ENCODE results near the gene JMJD8.

JMJD8 gene

GRCh38 chr16:685967-686366 lies 1.8 kb upstream of the JMJD8 start (continued):
- TF ChIP-seq, protein P1, sequence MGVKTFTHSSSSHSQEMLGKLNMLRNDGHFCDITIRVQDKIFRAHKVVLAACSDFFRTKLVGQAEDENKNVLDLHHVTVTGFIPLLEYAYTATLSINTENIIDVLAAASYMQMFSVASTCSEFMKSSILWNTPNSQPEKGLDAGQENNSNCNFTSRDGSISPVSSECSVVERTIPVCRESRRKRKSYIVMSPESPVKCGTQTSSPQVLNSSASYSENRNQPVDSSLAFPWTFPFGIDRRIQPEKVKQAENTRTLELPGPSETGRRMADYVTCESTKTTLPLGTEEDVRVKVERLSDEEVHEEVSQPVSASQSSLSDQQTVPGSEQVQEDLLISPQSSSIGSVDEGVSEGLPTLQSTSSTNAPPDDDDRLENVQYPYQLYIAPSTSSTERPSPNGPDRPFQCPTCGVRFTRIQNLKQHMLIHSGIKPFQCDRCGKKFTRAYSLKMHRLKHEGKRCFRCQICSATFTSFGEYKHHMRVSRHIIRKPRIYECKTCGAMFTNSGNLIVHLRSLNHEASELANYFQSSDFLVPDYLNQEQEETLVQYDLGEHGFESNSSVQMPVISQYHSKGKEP (tag by site-specific recombination; IDR thresholded peaks at IDR 0.05): peak; percentile 76
- no peak for TF ChIP-seq ZNF501 (tag by site-specific recombination; IDR thresholded peaks at IDR 0.05)
- 0 out of 2 replicates have a peak, but pooled peaks have one; percentile 14 for TF ChIP-seq ZXDB (tag by site-specific recombination; IDR thresholded peaks at IDR 0.05)
- TF ChIP-seq ZNF707 (tag by site-specific recombination; IDR thresholded peaks at IDR 0.05): no peak
- TF ChIP-seq, protein P2, sequence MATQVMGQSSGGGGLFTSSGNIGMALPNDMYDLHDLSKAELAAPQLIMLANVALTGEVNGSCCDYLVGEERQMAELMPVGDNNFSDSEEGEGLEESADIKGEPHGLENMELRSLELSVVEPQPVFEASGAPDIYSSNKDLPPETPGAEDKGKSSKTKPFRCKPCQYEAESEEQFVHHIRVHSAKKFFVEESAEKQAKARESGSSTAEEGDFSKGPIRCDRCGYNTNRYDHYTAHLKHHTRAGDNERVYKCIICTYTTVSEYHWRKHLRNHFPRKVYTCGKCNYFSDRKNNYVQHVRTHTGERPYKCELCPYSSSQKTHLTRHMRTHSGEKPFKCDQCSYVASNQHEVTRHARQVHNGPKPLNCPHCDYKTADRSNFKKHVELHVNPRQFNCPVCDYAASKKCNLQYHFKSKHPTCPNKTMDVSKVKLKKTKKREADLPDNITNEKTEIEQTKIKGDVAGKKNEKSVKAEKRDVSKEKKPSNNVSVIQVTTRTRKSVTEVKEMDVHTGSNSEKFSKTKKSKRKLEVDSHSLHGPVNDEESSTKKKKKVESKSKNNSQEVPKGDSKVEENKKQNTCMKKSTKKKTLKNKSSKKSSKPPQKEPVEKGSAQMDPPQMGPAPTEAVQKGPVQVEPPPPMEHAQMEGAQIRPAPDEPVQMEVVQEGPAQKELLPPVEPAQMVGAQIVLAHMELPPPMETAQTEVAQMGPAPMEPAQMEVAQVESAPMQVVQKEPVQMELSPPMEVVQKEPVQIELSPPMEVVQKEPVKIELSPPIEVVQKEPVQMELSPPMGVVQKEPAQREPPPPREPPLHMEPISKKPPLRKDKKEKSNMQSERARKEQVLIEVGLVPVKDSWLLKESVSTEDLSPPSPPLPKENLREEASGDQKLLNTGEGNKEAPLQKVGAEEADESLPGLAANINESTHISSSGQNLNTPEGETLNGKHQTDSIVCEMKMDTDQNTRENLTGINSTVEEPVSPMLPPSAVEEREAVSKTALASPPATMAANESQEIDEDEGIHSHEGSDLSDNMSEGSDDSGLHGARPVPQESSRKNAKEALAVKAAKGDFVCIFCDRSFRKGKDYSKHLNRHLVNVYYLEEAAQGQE (tag by site-specific recombination; IDR thresholded peaks at IDR 0.05): no peak
- TF ChIP-seq ZNF76 (tag by site-specific recombination; IDR thresholded peaks at IDR 0.05; ENCODE audit: borderline replicate concordance, low read depth): 0 out of 2 replicates have a peak, but pooled peaks have one; percentile 38
- peak; percentile 87 for TF ChIP-seq HIC1 (tag by site-specific recombination; IDR thresholded peaks at IDR 0.05)
- TF ChIP-seq BCL11B (tag by site-specific recombination; IDR thresholded peaks at IDR 0.05; ENCODE audit: low read depth): 0 out of 2 replicates have a peak, but pooled peaks have one; percentile 32
- TF ChIP-seq, protein P3, sequence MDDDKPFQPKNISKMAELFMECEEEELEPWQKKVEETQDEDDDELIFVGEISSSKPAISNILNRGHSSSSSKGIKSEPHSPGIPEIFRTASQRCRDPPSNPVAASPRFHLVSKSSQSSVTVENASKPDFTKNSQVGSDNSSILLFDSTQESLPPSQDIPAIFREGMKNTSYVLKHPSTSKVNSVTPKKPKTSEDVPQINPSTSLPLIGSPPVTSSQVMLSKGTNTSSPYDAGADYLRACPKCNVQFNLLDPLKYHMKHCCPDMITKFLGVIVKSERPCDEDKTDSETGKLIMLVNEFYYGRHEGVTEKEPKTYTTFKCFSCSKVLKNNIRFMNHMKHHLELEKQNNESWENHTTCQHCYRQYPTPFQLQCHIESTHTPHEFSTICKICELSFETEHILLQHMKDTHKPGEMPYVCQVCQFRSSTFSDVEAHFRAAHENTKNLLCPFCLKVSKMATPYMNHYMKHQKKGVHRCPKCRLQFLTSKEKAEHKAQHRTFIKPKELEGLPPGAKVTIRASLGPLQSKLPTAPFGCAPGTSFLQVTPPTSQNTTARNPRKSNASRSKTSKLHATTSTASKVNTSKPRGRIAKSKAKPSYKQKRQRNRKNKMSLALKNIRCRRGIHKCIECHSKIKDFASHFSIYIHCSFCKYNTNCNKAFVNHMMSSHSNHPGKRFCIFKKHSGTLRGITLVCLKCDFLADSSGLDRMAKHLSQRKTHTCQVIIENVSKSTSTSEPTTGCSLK (tag by site-specific recombination; IDR thresholded peaks at IDR 0.05): no peak
- TF ChIP-seq, protein P4, sequence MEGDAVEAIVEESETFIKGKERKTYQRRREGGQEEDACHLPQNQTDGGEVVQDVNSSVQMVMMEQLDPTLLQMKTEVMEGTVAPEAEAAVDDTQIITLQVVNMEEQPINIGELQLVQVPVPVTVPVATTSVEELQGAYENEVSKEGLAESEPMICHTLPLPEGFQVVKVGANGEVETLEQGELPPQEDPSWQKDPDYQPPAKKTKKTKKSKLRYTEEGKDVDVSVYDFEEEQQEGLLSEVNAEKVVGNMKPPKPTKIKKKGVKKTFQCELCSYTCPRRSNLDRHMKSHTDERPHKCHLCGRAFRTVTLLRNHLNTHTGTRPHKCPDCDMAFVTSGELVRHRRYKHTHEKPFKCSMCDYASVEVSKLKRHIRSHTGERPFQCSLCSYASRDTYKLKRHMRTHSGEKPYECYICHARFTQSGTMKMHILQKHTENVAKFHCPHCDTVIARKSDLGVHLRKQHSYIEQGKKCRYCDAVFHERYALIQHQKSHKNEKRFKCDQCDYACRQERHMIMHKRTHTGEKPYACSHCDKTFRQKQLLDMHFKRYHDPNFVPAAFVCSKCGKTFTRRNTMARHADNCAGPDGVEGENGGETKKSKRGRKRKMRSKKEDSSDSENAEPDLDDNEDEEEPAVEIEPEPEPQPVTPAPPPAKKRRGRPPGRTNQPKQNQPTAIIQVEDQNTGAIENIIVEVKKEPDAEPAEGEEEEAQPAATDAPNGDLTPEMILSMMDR (tag by site-specific recombination; IDR thresholded peaks at IDR 0.05): peak; percentile 73

DNA sequence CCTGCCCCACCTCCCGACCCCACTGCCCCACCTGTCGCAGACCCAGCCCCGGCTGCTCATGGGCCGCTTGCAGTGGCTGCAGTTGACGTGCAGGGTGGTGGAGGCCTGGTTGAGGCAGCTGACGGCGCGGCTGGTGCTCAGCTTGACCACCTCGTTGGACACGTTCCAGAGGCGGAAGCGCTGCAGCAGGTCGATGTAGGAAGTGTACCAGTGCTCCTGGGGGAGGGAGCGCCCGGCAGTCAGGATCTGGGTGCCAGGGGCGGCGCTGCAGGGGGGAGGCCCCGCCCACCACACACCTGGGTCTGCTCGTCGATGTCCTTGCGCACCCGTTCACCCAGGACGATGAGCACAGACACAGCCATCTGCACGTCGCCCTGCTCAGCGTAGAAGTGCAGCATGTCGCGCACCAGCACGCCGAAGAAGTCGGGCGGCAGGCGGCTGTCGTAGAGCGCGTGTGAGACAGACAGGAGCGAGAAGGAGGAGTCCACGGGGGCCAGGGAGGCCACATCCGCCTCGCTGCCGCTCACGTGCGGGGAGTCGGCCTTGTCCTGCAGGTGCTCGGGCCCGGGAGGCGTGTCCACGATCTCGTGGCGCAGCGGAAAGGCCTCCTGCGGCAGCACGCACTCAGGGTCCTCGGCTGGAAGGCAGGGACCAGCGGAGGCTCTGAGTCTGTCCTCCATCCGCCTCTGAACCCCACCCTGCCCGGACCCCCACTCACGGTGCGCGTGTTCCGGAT lies 995 bp upstream of the JMJD8 start:
- Histone ChIP-seq H3K4me3 (ENCODE audit: low read depth, low read length) (no peak overlapping the region), H3K9me3 (ENCODE audit: control insufficient read depth, insufficient read depth, low read depth, low read length) (no peaks in the 10 kb centered on the region), H3K27ac (ENCODE audit: extremely low read depth, low read depth, low read length) (no peak overlapping the region; the same call in 1 of the 2 replicates), H3K36me3 (ENCODE audit: control insufficient read depth in 2 of 2, insufficient read depth in 1 of 2, low read length in 2 of 2) (peaks cover 3 to 72% of the 10 kb centered on the region in 2 experiments; a peak in 1 of 3 replicates), H3K4me1 (ENCODE audit: control insufficient read depth, insufficient read depth, low read length) (peaks cover 9% of the 10 kb centered on the region; the same call in 1 of the 2 replicates)
- ChIA-PET POLR2A (interaction anchor here (1.0 to 1.4 kb wide), 7 partner anchors 10 to 450 kb away, joined by 3 to 9 read pairs (median 4); partner anchors contain the start of genes CCDC78, FAM234A, HAGHL and RHBDL1), CTCF (interaction anchor here (1.8 kb wide), 1 partner anchor 27 kb away, joined by 3 read pairs; no protein-coding TSS in a partner anchor)
- TF ChIP-seq ZBTB1 (tag by site-specific recombination; IDR thresholded peaks at IDR 0.05): no peak
- peak; percentile 37; the same call in 1 of the 2 replicates for TF ChIP-seq SCRT1 (tag by site-specific recombination; IDR thresholded peaks at IDR 0.05; ENCODE audit: borderline replicate concordance)
- TF ChIP-seq, protein P5, sequence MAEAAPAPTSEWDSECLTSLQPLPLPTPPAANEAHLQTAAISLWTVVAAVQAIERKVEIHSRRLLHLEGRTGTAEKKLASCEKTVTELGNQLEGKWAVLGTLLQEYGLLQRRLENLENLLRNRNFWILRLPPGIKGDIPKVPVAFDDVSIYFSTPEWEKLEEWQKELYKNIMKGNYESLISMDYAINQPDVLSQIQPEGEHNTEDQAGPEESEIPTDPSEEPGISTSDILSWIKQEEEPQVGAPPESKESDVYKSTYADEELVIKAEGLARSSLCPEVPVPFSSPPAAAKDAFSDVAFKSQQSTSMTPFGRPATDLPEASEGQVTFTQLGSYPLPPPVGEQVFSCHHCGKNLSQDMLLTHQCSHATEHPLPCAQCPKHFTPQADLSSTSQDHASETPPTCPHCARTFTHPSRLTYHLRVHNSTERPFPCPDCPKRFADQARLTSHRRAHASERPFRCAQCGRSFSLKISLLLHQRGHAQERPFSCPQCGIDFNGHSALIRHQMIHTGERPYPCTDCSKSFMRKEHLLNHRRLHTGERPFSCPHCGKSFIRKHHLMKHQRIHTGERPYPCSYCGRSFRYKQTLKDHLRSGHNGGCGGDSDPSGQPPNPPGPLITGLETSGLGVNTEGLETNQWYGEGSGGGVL (tag by site-specific recombination; IDR thresholded peaks at IDR 0.05): 0 out of 2 replicates have a peak, but pooled peaks have one; percentile 9
- peak; percentile 29; the same call in 1 of the 2 replicates for TF ChIP-seq ZNF600 (tag by site-specific recombination; IDR thresholded peaks at IDR 0.05)
- TF ChIP-seq, protein P6, sequence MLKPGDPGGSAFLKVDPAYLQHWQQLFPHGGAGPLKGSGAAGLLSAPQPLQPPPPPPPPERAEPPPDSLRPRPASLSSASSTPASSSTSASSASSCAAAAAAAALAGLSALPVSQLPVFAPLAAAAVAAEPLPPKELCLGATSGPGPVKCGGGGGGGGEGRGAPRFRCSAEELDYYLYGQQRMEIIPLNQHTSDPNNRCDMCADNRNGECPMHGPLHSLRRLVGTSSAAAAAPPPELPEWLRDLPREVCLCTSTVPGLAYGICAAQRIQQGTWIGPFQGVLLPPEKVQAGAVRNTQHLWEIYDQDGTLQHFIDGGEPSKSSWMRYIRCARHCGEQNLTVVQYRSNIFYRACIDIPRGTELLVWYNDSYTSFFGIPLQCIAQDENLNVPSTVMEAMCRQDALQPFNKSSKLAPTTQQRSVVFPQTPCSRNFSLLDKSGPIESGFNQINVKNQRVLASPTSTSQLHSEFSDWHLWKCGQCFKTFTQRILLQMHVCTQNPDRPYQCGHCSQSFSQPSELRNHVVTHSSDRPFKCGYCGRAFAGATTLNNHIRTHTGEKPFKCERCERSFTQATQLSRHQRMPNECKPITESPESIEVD (tag by site-specific recombination; IDR thresholded peaks at IDR 0.05): no peak
- TF ChIP-seq, protein P7, sequence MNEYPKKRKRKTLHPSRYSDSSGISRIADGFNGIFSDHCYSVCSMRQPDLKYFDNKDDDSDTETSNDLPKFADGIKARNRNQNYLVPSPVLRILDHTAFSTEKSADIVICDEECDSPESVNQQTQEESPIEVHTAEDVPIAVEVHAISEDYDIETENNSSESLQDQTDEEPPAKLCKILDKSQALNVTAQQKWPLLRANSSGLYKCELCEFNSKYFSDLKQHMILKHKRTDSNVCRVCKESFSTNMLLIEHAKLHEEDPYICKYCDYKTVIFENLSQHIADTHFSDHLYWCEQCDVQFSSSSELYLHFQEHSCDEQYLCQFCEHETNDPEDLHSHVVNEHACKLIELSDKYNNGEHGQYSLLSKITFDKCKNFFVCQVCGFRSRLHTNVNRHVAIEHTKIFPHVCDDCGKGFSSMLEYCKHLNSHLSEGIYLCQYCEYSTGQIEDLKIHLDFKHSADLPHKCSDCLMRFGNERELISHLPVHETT (tag by site-specific recombination; IDR thresholded peaks at IDR 0.05): no peak

Data from HEK293 (cell line).